Measurements from ENCODE around the gene HNRNPA0.

DNA sequence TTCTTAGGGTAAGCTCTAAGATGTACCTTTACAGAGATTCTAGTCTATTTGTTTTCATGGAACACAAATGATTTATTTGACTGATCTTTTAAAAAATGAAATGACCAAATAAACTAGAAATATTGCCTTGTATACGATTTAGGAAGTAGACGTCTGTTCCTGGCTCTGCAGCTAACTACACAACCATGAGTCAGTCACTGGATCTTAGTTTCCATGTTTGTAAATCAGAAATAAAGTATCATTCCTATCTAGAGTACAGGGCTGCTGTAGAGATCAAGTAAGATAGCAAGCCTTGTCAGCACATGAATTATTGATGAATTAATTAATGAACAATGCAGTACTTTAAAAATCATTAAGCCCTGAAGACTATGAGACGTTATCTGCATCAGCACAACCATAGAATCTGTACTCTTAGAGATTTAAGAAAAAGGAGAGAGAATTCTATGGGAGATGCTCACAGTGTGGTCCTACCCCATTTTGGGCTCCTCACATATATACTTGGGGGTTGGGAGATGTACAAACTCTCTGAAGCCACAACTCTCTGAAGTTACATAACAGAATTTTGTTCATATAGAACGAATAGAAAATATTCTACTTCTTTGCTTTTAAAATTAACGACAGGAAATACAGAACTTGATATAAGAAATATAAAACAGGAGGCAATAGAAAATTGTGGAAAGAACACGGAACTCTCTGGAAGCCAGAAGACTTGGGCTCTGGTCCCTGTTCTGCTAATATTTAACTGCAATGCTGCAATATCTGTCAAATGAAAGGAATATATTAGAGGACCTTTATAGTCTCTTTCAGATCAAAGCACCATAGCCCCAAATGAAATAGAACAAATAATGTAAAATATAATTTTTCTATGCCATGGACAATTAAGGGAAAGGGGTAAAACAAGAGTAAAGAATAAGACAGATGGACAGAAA, 48.4 kb upstream of the HNRNPA0 start:
- TF ChIP-seq, protein P1, sequence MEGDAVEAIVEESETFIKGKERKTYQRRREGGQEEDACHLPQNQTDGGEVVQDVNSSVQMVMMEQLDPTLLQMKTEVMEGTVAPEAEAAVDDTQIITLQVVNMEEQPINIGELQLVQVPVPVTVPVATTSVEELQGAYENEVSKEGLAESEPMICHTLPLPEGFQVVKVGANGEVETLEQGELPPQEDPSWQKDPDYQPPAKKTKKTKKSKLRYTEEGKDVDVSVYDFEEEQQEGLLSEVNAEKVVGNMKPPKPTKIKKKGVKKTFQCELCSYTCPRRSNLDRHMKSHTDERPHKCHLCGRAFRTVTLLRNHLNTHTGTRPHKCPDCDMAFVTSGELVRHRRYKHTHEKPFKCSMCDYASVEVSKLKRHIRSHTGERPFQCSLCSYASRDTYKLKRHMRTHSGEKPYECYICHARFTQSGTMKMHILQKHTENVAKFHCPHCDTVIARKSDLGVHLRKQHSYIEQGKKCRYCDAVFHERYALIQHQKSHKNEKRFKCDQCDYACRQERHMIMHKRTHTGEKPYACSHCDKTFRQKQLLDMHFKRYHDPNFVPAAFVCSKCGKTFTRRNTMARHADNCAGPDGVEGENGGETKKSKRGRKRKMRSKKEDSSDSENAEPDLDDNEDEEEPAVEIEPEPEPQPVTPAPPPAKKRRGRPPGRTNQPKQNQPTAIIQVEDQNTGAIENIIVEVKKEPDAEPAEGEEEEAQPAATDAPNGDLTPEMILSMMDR (IDR thresholded peaks at IDR 0.05), result no peak
- TF ChIP-seq POLR2A (IDR thresholded peaks at IDR 0.05), result no peak
